Loucy (cell line): ENCODE data around the gene CNTNAP2.

Experiments used
- H2AFZ ChIP-seq: fragments of 200-600 bp; sonication (generic); 2 replicates; pipeline ENCODE4 v1.6.0; 2016; ENCODE audit warnings: antibody characterized with exemption, mild to moderate bottlenecking, low read length, moderate library complexity
- H3F3A ChIP-seq: fragments of 200-600 bp; 2 replicates; pipeline ENCODE4 v1.6.0; 2016; ENCODE audit warnings: antibody characterized with exemption, low read depth, mild to moderate bottlenecking
- H3K27me3 ChIP-seq: fragments of 200-600 bp; sonication (generic); 2 replicates; pipeline ENCODE4 v1.6.1; 2014; ENCODE audit warnings: low read length, mild to moderate bottlenecking; ENCODE audit not compliant: insufficient read depth, poor library complexity, severe bottlenecking
- H3K36me3 ChIP-seq: fragments of 200-600 bp; sonication (generic); 2 replicates; pipeline ENCODE4 v1.6.1; 2016; ENCODE audit warnings: low read length; ENCODE audit not compliant: insufficient read depth
- H3K4me1 ChIP-seq: fragments of 200-600 bp; sonication (generic); 2 replicates; pipeline ENCODE4 v1.5.1; 2014; ENCODE audit warnings: low read length, mild to moderate bottlenecking; ENCODE audit not compliant: insufficient read depth, poor library complexity, severe bottlenecking
- H3K4me2 ChIP-seq: fragments of 200-600 bp; sonication (generic); 2 replicates; pipeline ENCODE4 v1.6.0; 2014; ENCODE audit warnings: antibody characterized with exemption, low read length, low read depth, mild to moderate bottlenecking; ENCODE audit not compliant: poor library complexity, severe bottlenecking
- H3K4me3 ChIP-seq: fragments of 200-600 bp; sonication (generic); 2 replicates; pipeline ENCODE4 v1.5.1; 2014; ENCODE audit warnings: low read length, mild to moderate bottlenecking, mixed read lengths; ENCODE audit not compliant: poor library complexity, severe bottlenecking
- H3K79me2 ChIP-seq: fragments of 200-600 bp; sonication (generic); 2 replicates; pipeline ENCODE4 v1.6.1; 2014; ENCODE audit warnings: low read length; ENCODE audit not compliant: insufficient read depth
- H3K9ac ChIP-seq: fragments of 200-600 bp; sonication (generic); 2 replicates; pipeline ENCODE4 v1.6.0; 2014; ENCODE audit warnings: mild to moderate bottlenecking, low read depth, low read length, moderate library complexity; ENCODE audit not compliant: poor library complexity, severe bottlenecking
- H3K9me2 ChIP-seq: fragments of 200-600 bp; sonication (generic); replicated peaks from 2 replicates; pipeline ENCODE4 v1.6.1; 2016; ENCODE audit warnings: low read depth, low read length, mixed read lengths
- H3K9me3 ChIP-seq: fragments of 200-600 bp; sonication (generic); 2 replicates; pipeline ENCODE4 v1.6.1; 2014; ENCODE audit warnings: mild to moderate bottlenecking, antibody characterized with exemption, low read length, low read depth; ENCODE audit not compliant: insufficient read depth
- H4K20me1 ChIP-seq: fragments of 200-600 bp; sonication (generic); 2 replicates; pipeline ENCODE4 v1.6.0; 2014; ENCODE audit warnings: antibody characterized with exemption, low read length, mild to moderate bottlenecking; ENCODE audit not compliant: insufficient read depth, poor library complexity, severe bottlenecking
- EZH2phosphoT487 ChIP-seq: fragments of 200-600 bp; IDR thresholded peaks from 2 replicates; pipeline ENCODE4 v1.6.1; 2018; ENCODE audit warnings: antibody characterized with exemption, mild to moderate bottlenecking, moderate library complexity, borderline replicate concordance
- TF ChIP-seq, protein P1 (sequence below): fragments of 200-600 bp; sonication (generic); conservative IDR thresholded peaks from 2 replicates; pipeline ENCODE4 v1.5.1; 2014; ENCODE audit warnings: mild to moderate bottlenecking, antibody characterized with exemption, low read length

Gene CNTNAP2

DNA sequence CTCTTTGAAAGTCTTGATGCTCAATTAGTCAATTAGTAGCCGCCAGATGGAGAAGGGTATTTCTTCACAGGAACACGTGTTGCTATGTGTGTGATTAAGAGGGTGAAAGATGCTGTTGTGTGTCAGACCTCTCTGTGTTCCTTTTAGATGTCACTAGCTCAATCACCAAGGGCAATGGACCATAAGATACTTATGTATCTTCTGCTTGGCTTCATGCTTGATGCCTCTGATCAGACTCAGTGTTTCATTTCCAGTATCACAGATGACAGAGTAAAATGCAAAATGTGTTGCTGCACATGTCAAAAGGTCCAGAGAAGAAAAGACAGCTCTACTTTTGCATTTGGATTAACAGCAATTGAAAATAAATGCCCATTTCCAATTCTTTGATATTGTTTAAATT lies 865.9 kb downstream of the CNTNAP2 start:
- H3K9me2 ChIP-seq, result no peaks in the 10 kb centered on the region
- H3K79me2 ChIP-seq, result no peaks in the 10 kb centered on the region
- H3F3A ChIP-seq, result no peaks in the 10 kb centered on the region
- no peaks in the 10 kb centered on the region for H3K36me3 ChIP-seq
- H3K4me1 ChIP-seq, result no peaks in the 10 kb centered on the region
- H4K20me1 ChIP-seq, result no peaks in the 10 kb centered on the region
- no peak overlapping the region for H3K9ac ChIP-seq
- no peak overlapping the region for H3K4me3 ChIP-seq
- no peaks in the 10 kb centered on the region for H3K27me3 ChIP-seq
- no peaks in the 10 kb centered on the region; the same call in 1 of the 2 replicates for H3K9me3 ChIP-seq
- no peak overlapping the region for H2AFZ ChIP-seq
- no peak for TF ChIP-seq EZH2phosphoT487
- H3K4me2 ChIP-seq, result no peak overlapping the region

DNA sequence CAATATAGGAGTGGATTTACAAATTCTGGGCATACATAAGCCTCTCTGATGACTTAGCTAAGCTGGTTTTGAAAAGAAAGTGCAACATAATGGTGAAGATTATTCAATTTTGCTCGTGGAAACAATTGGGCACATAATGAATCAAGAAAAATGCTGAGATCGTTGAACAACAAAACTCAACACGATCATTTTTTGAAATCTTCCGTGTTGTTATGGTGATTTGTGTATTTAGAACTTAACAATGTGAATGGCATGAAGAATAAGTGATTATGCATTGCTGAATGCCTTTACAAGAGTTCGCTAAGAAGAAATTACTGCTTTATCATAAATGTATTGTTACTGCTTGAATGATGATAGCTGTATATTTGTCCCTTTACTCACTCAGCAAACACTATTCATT lies 875.0 kb downstream of the CNTNAP2 start:
- no peaks in the 10 kb centered on the region for H3K79me2 ChIP-seq
- no peak overlapping the region for H3K4me3 ChIP-seq
- no peak overlapping the region for H3K9ac ChIP-seq
- H3K9me3 ChIP-seq, result no peaks in the 10 kb centered on the region
- no peak overlapping the region for H3K4me2 ChIP-seq
- no peak overlapping the region for H2AFZ ChIP-seq
- no peaks in the 10 kb centered on the region for H3K27me3 ChIP-seq
- no peaks in the 10 kb centered on the region for H4K20me1 ChIP-seq
- H3K36me3 ChIP-seq, result no peaks in the 10 kb centered on the region
- H3K9me2 ChIP-seq, result no peaks in the 10 kb centered on the region
- TF ChIP-seq, protein P1, sequence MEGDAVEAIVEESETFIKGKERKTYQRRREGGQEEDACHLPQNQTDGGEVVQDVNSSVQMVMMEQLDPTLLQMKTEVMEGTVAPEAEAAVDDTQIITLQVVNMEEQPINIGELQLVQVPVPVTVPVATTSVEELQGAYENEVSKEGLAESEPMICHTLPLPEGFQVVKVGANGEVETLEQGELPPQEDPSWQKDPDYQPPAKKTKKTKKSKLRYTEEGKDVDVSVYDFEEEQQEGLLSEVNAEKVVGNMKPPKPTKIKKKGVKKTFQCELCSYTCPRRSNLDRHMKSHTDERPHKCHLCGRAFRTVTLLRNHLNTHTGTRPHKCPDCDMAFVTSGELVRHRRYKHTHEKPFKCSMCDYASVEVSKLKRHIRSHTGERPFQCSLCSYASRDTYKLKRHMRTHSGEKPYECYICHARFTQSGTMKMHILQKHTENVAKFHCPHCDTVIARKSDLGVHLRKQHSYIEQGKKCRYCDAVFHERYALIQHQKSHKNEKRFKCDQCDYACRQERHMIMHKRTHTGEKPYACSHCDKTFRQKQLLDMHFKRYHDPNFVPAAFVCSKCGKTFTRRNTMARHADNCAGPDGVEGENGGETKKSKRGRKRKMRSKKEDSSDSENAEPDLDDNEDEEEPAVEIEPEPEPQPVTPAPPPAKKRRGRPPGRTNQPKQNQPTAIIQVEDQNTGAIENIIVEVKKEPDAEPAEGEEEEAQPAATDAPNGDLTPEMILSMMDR, result no peak
- TF ChIP-seq EZH2phosphoT487, result no peak
- H3F3A ChIP-seq, result no peaks in the 10 kb centered on the region
- H3K4me1 ChIP-seq, result no peaks in the 10 kb centered on the region

DNA sequence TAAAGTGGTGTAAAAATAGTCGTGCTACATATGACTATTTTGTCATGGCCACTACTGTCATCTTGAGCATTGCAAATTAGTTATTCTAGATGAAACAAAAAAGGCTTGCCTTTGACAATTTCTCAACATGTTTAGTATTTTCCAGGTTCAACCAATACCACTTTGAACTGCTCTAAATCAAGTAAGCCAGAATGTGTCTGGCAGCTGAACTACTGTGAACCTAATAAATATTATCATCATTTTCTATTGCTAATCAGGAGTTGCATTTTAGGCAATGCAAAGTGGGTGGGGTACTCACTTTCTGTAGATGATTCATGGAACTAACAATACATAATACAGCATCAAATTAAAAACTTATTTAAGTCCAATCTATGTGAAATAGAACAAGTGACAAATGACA lies 877.2 kb downstream of the CNTNAP2 start:
- no peaks in the 10 kb centered on the region for H3K9me3 ChIP-seq
- H3F3A ChIP-seq, result no peaks in the 10 kb centered on the region
- H4K20me1 ChIP-seq, result no peaks in the 10 kb centered on the region
- H3K4me1 ChIP-seq, result no peaks in the 10 kb centered on the region
- TF ChIP-seq EZH2phosphoT487, result no peak
- TF ChIP-seq, protein P1, result no peak
- H2AFZ ChIP-seq, result no peak overlapping the region
- H3K4me3 ChIP-seq, result no peak overlapping the region
- H3K9ac ChIP-seq, result no peak overlapping the region
- H3K79me2 ChIP-seq, result no peaks in the 10 kb centered on the region
- no peaks in the 10 kb centered on the region for H3K27me3 ChIP-seq
- H3K9me2 ChIP-seq, result no peaks in the 10 kb centered on the region
- no peaks in the 10 kb centered on the region for H3K36me3 ChIP-seq
- H3K4me2 ChIP-seq, result no peak overlapping the region

DNA sequence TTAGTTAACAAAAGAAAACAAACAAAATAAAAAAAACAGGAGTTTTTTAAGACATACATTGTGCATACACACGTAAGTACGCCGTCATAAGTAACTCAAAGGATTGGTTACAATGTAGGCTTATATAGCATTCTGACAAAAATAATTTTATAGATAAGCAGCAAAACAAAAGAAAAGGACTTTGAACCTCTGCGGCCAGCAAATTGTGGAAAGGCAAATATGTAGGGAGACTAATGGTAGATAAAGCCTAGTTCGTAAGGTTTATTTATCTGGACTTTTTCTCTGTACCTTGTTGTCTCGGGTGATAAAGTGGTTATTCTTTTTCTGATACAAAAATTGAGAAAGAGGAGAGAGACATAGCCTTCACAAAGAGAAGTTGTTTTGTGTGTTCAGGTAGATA lies 891.9 kb downstream of the CNTNAP2 start:
- H2AFZ ChIP-seq, result no peak overlapping the region
- no peaks in the 10 kb centered on the region for H3F3A ChIP-seq
- no peak overlapping the region for H3K4me3 ChIP-seq
- H3K4me2 ChIP-seq, result no peak overlapping the region
- H4K20me1 ChIP-seq, result no peaks in the 10 kb centered on the region
- H3K9me3 ChIP-seq, result no peaks in the 10 kb centered on the region
- no peak overlapping the region for H3K9ac ChIP-seq
- no peak for TF ChIP-seq EZH2phosphoT487
- TF ChIP-seq, protein P1, result no peak
- no peaks in the 10 kb centered on the region for H3K79me2 ChIP-seq
- no peaks in the 10 kb centered on the region for H3K27me3 ChIP-seq
- no peaks in the 10 kb centered on the region for H3K4me1 ChIP-seq
- H3K36me3 ChIP-seq, result no peaks in the 10 kb centered on the region
- H3K9me2 ChIP-seq, result no peaks in the 10 kb centered on the region
